HepG2 (cell line): ENCODE data around the gene SH3BGR. TPM values are rescaled to one million over a fixed set of nuclear protein-coding genes. Genes with fewer than 3 reads are reported as not detected.

Experiments
- CENPT ChIP-seq: sonication (generic); formaldehyde crosslinking; IDR thresholded peaks from 2 replicates; pipeline ENCODE4 v1.8.0; 2022; ENCODE audit warnings: low read depth, mild to moderate bottlenecking, moderate library complexity, missing genetic modification reagents
- ELF3 ChIP-seq: IDR thresholded peaks from 2 replicates; pipeline ENCODE4 v1.6.1; 2016; ENCODE audit warnings: missing genetic modification reagents, missing compliant biosample characterization
- EP300 ChIP-seq, 3 experiments: sonication (generic) in 1 of 3; formaldehyde crosslinking in 1 of 3; IDR thresholded peaks; 2 replicates each; pipeline versions ENCODE4 v1.5.1 to v1.6.1; 2011 to 2020; ENCODE audit warnings: low read depth in 2 of 3, low read length in 2 of 3, borderline replicate concordance in 1 of 3, improper control_type of control experiment in 1 of 3, mild to moderate bottlenecking in 1 of 3, missing genetic modification reagents in 1 of 3, moderate library complexity in 1 of 3
- FOSL1 ChIP-seq: sonication (generic); formaldehyde crosslinking; IDR thresholded peaks from 2 replicates; pipeline ENCODE4 v1.9.0; 2021; ENCODE audit warnings: missing genetic modification reagents, borderline replicate concordance
- GATAD1 ChIP-seq: IDR thresholded peaks from 2 replicates; pipeline ENCODE4 v1.6.1; 2016; ENCODE audit warnings: missing genetic modification reagents, missing compliant biosample characterization
- HOXA5 ChIP-seq: sonication (generic); formaldehyde crosslinking; IDR thresholded peaks from 2 replicates; pipeline ENCODE4 v1.4.0; 2020; ENCODE audit warnings: missing genetic modification reagents
- IRF9 ChIP-seq: sonication (generic); formaldehyde crosslinking; IDR thresholded peaks from 2 replicates; pipeline ENCODE4 v1.8.0; 2022; ENCODE audit warnings: missing genetic modification reagents, mild to moderate bottlenecking, borderline replicate concordance
- KLF13 ChIP-seq: sonication (generic); formaldehyde crosslinking; IDR thresholded peaks from 2 replicates; pipeline ENCODE4 v1.4.0; 2020; ENCODE audit warnings: mild to moderate bottlenecking, missing genetic modification reagents
- NBN ChIP-seq: fragments of 450-650 bp; conservative IDR thresholded peaks from 2 replicates; pipeline ENCODE4 v1.6.1; 2017
- NCOA1 ChIP-seq: sonication (generic); formaldehyde crosslinking; IDR thresholded peaks from 2 replicates; pipeline ENCODE4 v1.9.0; 2021; ENCODE audit warnings: missing genetic modification reagents
- NRL ChIP-seq: sonication (generic); formaldehyde crosslinking; IDR thresholded peaks from 2 replicates; pipeline ENCODE4 v1.5.0; 2020; ENCODE audit warnings: missing genetic modification reagents, mild to moderate bottlenecking, moderate library complexity, borderline replicate concordance
- PLRG1 ChIP-seq: fragments of 450-650 bp; conservative IDR thresholded peaks from 2 replicates; pipeline ENCODE4 v1.6.1; 2016
- RXRB ChIP-seq: IDR thresholded peaks from 2 replicates; pipeline ENCODE4 v1.6.1; 2016; ENCODE audit warnings: borderline replicate concordance, missing genetic modification reagents, missing compliant biosample characterization
- SRSF4 ChIP-seq: fragments of 200-400 bp; formaldehyde crosslinking; IDR thresholded peaks from one replicate; pipeline ENCODE4 v1.6.1; 2018; ENCODE audit warnings: mild to moderate bottlenecking, low read depth, low read length, moderate library complexity; ENCODE audit not compliant: poor library complexity, severe bottlenecking
- TFDP2 ChIP-seq: sonication (generic); formaldehyde crosslinking; IDR thresholded peaks from 2 replicates; pipeline ENCODE4 v1.4.0; 2020; ENCODE audit warnings: missing genetic modification reagents
- ZFP90 ChIP-seq: sonication (generic); formaldehyde crosslinking; IDR thresholded peaks from 2 replicates; pipeline ENCODE4 v1.8.0; 2022; ENCODE audit warnings: missing genetic modification reagents, mild to moderate bottlenecking, inconsistent platforms, borderline replicate concordance
- ZNF605 ChIP-seq: sonication (generic); formaldehyde crosslinking; IDR thresholded peaks from 2 replicates; pipeline ENCODE4 v1.8.0; 2022; ENCODE audit warnings: mild to moderate bottlenecking, missing genetic modification reagents
- polyA plus RNA-seq, 8 experiments: library from polyadenylated mRNA; depleted of rRNA in 3 of 8; stranded (reverse) in 7 of 8; unstranded in 1 of 8; fragments of >200 nt; fragmentation: Illumina TruSeq in 4 of 8; extraction: Trizol in 4 of 8; gene quantifications; 2 replicates each; pipeline versions ENCODE4 v1.2.1 to v1.2.3, GENCODE V29; 2011 to 2016; ENCODE audit warnings: low read depth in 4 of 8, missing spikeins in 1 of 8, mixed read lengths in 1 of 8; ENCODE audit not compliant: insufficient read depth in 1 of 8
- total RNA-seq, 5 experiments: library from RNA; depleted of rRNA; stranded (reverse); fragments of >200 nt; fragmentation: Illumina TruSeq; extraction: Trizol; gene quantifications; 2 replicates each; pipeline ENCODE4 v1.2.3, GENCODE V29; 2016; ENCODE audit warnings: low read depth in 1 of 5
- TF ChIP-seq, protein P1 (sequence below): sonication (generic); formaldehyde crosslinking; conservative IDR thresholded peaks from 2 replicates; pipeline ENCODE4 v1.4.0; 2020; ENCODE audit warnings: missing genetic modification reagents
- TF ChIP-seq, protein P2 (sequence below): sonication (generic); formaldehyde crosslinking; IDR thresholded peaks from 2 replicates; pipeline ENCODE4 v1.4.0; 2020; ENCODE audit warnings: mild to moderate bottlenecking, missing genetic modification reagents
- TF ChIP-seq, protein P3 (sequence below): sonication (generic); formaldehyde crosslinking; IDR thresholded peaks from 2 replicates; pipeline ENCODE4 v1.4.0; 2020; ENCODE audit warnings: missing genetic modification reagents

Gene SH3BGR
- total and polyA plus RNA-seq, 2 of the 13 experiments (the other 11 are each of a cell fraction or from before 2014, with no cell fraction given) = 0.48 TPM; not detected in 1

GRCh38 chr21:39445321-39446269 lies 6.2 kb upstream of the SH3BGR start, which contains the start of gene LCA5L (continued):
- TF ChIP-seq HOXA5 (CRISPR knock-in tag) (peak; percentile 74), FOSL1 (no peak), TFDP2 (CRISPR knock-in tag) (peak; percentile 45; the same call in 1 of the 2 replicates), NBN (no peak), ELF3 (peak; percentile 33; the same call in 1 of the 2 replicates), IRF9 (CRISPR knock-in tag) (peak; percentile 83; the same call in 1 of the 2 replicates), RXRB (CRISPR knock-in tag) (0 out of 2 replicates have a peak, but pooled peaks have one; percentile 4), EP300 (IDR thresholded peaks at IDR 0.05; ENCODE audit: low read depth in 2 of 2, low read length in 2 of 2) (peak in 1 of 2 experiments; percentile 47; a peak in 1 of 4 replicates), EP300 (CRISPR knock-in tag; IDR thresholded peaks at IDR 0.05; ENCODE audit: borderline replicate concordance) (no peak), GATAD1 (peak; percentile 23; the same call in 1 of the 2 replicates), ZFP90 (CRISPR knock-in tag) (no peak; the same call in 1 of the 2 replicates), KLF13 (CRISPR knock-in tag) (no peak), SRSF4 (no peak), PLRG1 (no peak), NCOA1 (CRISPR knock-in tag) (0 out of 2 replicates have a peak, but pooled peaks have one; percentile 16), ZNF605 (CRISPR knock-in tag) (peak; percentile 24; the same call in 1 of the 2 replicates), NRL (CRISPR knock-in tag) (peak; percentile 57; the same call in 1 of the 2 replicates), CENPT (CRISPR knock-in tag) (0 out of 2 replicates have a peak, but pooled peaks have one; percentile 16)
- TF ChIP-seq, protein P1, sequence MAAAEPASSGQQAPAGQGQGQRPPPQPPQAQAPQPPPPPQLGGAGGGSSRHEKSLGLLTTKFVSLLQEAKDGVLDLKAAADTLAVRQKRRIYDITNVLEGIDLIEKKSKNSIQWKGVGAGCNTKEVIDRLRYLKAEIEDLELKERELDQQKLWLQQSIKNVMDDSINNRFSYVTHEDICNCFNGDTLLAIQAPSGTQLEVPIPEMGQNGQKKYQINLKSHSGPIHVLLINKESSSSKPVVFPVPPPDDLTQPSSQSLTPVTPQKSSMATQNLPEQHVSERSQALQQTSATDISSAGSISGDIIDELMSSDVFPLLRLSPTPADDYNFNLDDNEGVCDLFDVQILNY (CRISPR knock-in tag) = 0 out of 2 replicates have a peak, but pooled peaks have one; percentile 8
- TF ChIP-seq, protein P2, sequence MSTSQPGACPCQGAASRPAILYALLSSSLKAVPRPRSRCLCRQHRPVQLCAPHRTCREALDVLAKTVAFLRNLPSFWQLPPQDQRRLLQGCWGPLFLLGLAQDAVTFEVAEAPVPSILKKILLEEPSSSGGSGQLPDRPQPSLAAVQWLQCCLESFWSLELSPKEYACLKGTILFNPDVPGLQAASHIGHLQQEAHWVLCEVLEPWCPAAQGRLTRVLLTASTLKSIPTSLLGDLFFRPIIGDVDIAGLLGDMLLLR = peak; percentile 66; the same call in 1 of the 2 replicates
- TF ChIP-seq, protein P3, sequence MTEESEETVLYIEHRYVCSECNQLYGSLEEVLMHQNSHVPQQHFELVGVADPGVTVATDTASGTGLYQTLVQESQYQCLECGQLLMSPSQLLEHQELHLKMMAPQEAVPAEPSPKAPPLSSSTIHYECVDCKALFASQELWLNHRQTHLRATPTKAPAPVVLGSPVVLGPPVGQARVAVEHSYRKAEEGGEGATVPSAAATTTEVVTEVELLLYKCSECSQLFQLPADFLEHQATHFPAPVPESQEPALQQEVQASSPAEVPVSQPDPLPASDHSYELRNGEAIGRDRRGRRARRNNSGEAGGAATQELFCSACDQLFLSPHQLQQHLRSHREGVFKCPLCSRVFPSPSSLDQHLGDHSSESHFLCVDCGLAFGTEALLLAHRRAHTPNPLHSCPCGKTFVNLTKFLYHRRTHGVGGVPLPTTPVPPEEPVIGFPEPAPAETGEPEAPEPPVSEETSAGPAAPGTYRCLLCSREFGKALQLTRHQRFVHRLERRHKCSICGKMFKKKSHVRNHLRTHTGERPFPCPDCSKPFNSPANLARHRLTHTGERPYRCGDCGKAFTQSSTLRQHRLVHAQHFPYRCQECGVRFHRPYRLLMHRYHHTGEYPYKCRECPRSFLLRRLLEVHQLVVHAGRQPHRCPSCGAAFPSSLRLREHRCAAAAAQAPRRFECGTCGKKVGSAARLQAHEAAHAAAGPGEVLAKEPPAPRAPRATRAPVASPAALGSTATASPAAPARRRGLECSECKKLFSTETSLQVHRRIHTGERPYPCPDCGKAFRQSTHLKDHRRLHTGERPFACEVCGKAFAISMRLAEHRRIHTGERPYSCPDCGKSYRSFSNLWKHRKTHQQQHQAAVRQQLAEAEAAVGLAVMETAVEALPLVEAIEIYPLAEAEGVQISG (CRISPR knock-in tag) = peak; percentile 54; the same call in 1 of the 2 replicates
